WTC11 (cell line): Measurements from ENCODE around the gene CMTM6. TPM values are rescaled to one million over a fixed set of nuclear protein-coding genes. Genes with fewer than 3 reads are reported as not detected.

Experiments used
- ATAC-seq: fragments of 200-7000 bp; cut with Tn5 transposase; 2 replicates; pipeline ENCODE4 v1.10.0; 2021; ENCODE audit warnings: mild to moderate bottlenecking, moderate library complexity
- CTCF ChIA-PET: fragments of 300-600 bp; sonication (Branson Sonifier 250); formaldehyde crosslinking; loops from one replicate; lab custom pipeline; 2021; ENCODE audit warnings: antibody characterized with exemption; lab: Charles Lee
- POLR2A ChIA-PET: fragments of 350-600 bp; sonication (Branson Sonifier 250); formaldehyde crosslinking; loops from one replicate; lab custom pipeline; 2021; ENCODE audit warnings: antibody characterized with exemption; lab: Charles Lee
- DNase-seq: peaks from one replicate; pipeline ENCODE4 v3.0.0; 2021; ENCODE audit warnings: low spot score
- H3K27ac Mint-ChIP-seq: 2 replicates; pipeline ENCODE4 v1.8.0; 2021; ENCODE audit warnings: mixed read lengths
- H3K27me3 Mint-ChIP-seq: 2 replicates; pipeline ENCODE4 v1.8.0; 2021; ENCODE audit warnings: low read depth, mild to moderate bottlenecking, moderate library complexity, mixed read lengths
- H3K36me3 Mint-ChIP-seq: 2 replicates; pipeline ENCODE4 v1.8.0; 2021; ENCODE audit warnings: mixed read lengths
- H3K4me1 Mint-ChIP-seq: 2 replicates; pipeline ENCODE4 v1.8.0; 2022; ENCODE audit warnings: mixed read lengths
- H3K4me3 Mint-ChIP-seq: 2 replicates; pipeline ENCODE4 v1.8.0; 2021; ENCODE audit warnings: mild to moderate bottlenecking, moderate library complexity, mixed read lengths
- H3K9me3 Mint-ChIP-seq: 2 replicates; pipeline ENCODE4 v1.8.0; 2021; ENCODE audit warnings: mixed read lengths
- ARID4B ChIP-seq: sonication (generic); formaldehyde crosslinking; IDR thresholded peaks from 2 replicates; pipeline ENCODE4 v1.8.0; 2023; ENCODE audit warnings: missing genetic modification reagents, mild to moderate bottlenecking, borderline replicate concordance
- EMX1 ChIP-seq: fragments of 250-450 bp; sonication (Bioruptor Pico); IDR thresholded peaks from 2 replicates; pipeline ENCODE4 v1.8.0; 2021; ENCODE audit warnings: mild to moderate bottlenecking
- FOXJ3 ChIP-seq: sonication (generic); formaldehyde crosslinking; IDR thresholded peaks from 2 replicates; pipeline ENCODE4 v1.9.0; 2021; ENCODE audit warnings: missing genetic modification reagents, mild to moderate bottlenecking, borderline replicate concordance
- FOXP1 ChIP-seq: sonication (generic); formaldehyde crosslinking; IDR thresholded peaks from 2 replicates; pipeline ENCODE4 v1.8.0; 2022; ENCODE audit warnings: missing genetic modification reagents, mild to moderate bottlenecking, moderate library complexity, borderline replicate concordance
- GTF2I ChIP-seq: fragments of 250-450 bp; sonication (Bioruptor Pico); conservative IDR thresholded peaks from 2 replicates; pipeline ENCODE4 v1.4.0; 2021; ENCODE audit warnings: mild to moderate bottlenecking
- HMGXB4 ChIP-seq: sonication (generic); formaldehyde crosslinking; IDR thresholded peaks from 2 replicates; pipeline ENCODE4 v1.8.1; 2023; ENCODE audit warnings: mild to moderate bottlenecking, moderate library complexity, missing genetic modification reagents
- MLX ChIP-seq: sonication (generic); formaldehyde crosslinking; IDR thresholded peaks from 2 replicates; pipeline ENCODE4 v1.8.1; 2023; ENCODE audit warnings: mild to moderate bottlenecking, missing genetic modification reagents, moderate library complexity
- NFYB ChIP-seq: sonication (generic); formaldehyde crosslinking; conservative IDR thresholded peaks from 2 replicates; pipeline ENCODE4 v1.8.0; 2022; ENCODE audit warnings: low read depth, missing genetic modification reagents
- SOX15 ChIP-seq: fragments of 250-450 bp; sonication (Bioruptor Pico); IDR thresholded peaks from 2 replicates; pipeline ENCODE4 v1.9.0; 2021; ENCODE audit warnings: mild to moderate bottlenecking
- STAT6 ChIP-seq: sonication (generic); formaldehyde crosslinking; conservative IDR thresholded peaks from 2 replicates; pipeline ENCODE4 v1.8.1; 2023; ENCODE audit warnings: mild to moderate bottlenecking, low read depth, missing genetic modification reagents, moderate library complexity
- TCF7 ChIP-seq: sonication (generic); formaldehyde crosslinking; IDR thresholded peaks from 2 replicates; pipeline ENCODE4 v1.8.0; 2022; ENCODE audit warnings: mild to moderate bottlenecking, low read depth, missing genetic modification reagents, moderate library complexity
- ZNF396 ChIP-seq: fragments of 250-450 bp; sonication (Bioruptor Pico); IDR thresholded peaks from 2 replicates; pipeline ENCODE4 v1.8.0; 2021; ENCODE audit warnings: mild to moderate bottlenecking, moderate library complexity, borderline replicate concordance
- ZNF416 ChIP-seq: fragments of 250-450 bp; sonication (Bioruptor Pico); IDR thresholded peaks from 2 replicates; pipeline ENCODE4 v1.9.0; 2021; ENCODE audit warnings: mild to moderate bottlenecking, inconsistent platforms
- ZNF425 ChIP-seq: fragments of 250-450 bp; sonication (Bioruptor Pico); conservative IDR thresholded peaks from 2 replicates; pipeline ENCODE4 v1.9.0; 2021; ENCODE audit warnings: mild to moderate bottlenecking
- ZNF512 ChIP-seq: sonication (generic); formaldehyde crosslinking; IDR thresholded peaks from 2 replicates; pipeline ENCODE4 v1.8.1; 2022; ENCODE audit warnings: missing genetic modification reagents, borderline replicate concordance
- ZSCAN18 ChIP-seq: fragments of 250-450 bp; sonication (Bioruptor Pico); IDR thresholded peaks from 2 replicates; pipeline ENCODE4 v2.1.2; 2022; ENCODE audit warnings: mild to moderate bottlenecking, moderate library complexity
- total RNA-seq: library from RNA; stranded (reverse); gene quantifications from 3 replicates; pipeline ENCODE4 v1.2.3, GENCODE V29; 2021

The CMTM6 gene
- total RNA-seq, 1 experiment from 2014 or later, result 42.3 TPM

GRCh38 chr3:32495085-32495484, 7.6 kb downstream of the CMTM6 start:
- ATAC-seq (no peak), DNase-seq (no peak)
- POLR2A ChIA-PET, result no interaction called here
- no peak overlapping the region for H3K4me3 Mint-ChIP-seq
- no peaks in the 10 kb centered on the region for H3K9me3 Mint-ChIP-seq
- no peaks in the 10 kb centered on the region for H3K27me3 Mint-ChIP-seq
- CTCF ChIA-PET, result no interaction called here
- H3K27ac Mint-ChIP-seq, result no peak overlapping the region
- H3K4me1 Mint-ChIP-seq, result peaks cover under 1% of the 10 kb centered on the region; the same call in 1 of the 2 replicates
- TF ChIP-seq MLX (no peak), ZNF425 (CRISPR knock-in tag) (no peak), ZNF396 (no peak), NFYB (no peak), HMGXB4 (CRISPR knock-in tag) (no peak)
- TF ChIP-seq, all 79 proteins: peak for 0
- H3K36me3 Mint-ChIP-seq, result peaks cover 3% of the 10 kb centered on the region

- Mint-ChIP-seq H3K9me3 (no peaks in the 10 kb centered on the region), H3K27me3 (no peaks in the 10 kb centered on the region), H3K4me3 (no peak overlapping the region), H3K27ac (no peak overlapping the region), H3K36me3 (peaks cover 3% of the 10 kb centered on the region), H3K4me1 (no peaks in the 10 kb centered on the region)
- ATAC-seq (no peak), DNase-seq (no peak)
- ChIA-PET CTCF (interaction anchor here (0.8 kb wide), 1 partner anchor 17 kb away, joined by 3 read pairs; no protein-coding TSS in a partner anchor), POLR2A (no interaction called here)
- TF ChIP-seq GTF2I, result no peak
- TF ChIP-seq ZNF416, result no peak
- TF ChIP-seq FOXJ3 (CRISPR knock-in tag), result no peak
- TF ChIP-seq FOXP1 (CRISPR knock-in tag), result no peak
- TF ChIP-seq STAT6, result no peak
- TF ChIP-seq ZSCAN18 (CRISPR knock-in tag), result no peak
- TF ChIP-seq ARID4B (CRISPR knock-in tag), result no peak
- no peak for TF ChIP-seq SOX15 (CRISPR knock-in tag)
- no peak for TF ChIP-seq EMX1 (CRISPR knock-in tag)
- no peak for TF ChIP-seq ZNF512 (CRISPR knock-in tag)
- no peak for TF ChIP-seq TCF7 (CRISPR knock-in tag)
Measured at GRCh38 chr3:32493437-32494414, 8.9 kb downstream of the CMTM6 start.
